Caco-2 (cell line): ENCODE measurements around the gene FIBCD1. TPM values are rescaled to one million over a fixed set of nuclear protein-coding genes. Genes with fewer than 3 reads are reported as not detected.

Experiments
- BruUV-seq: library from RNA; stranded (reverse); fragments of 400-500 nt; replicated peaks from 2 replicates; lab custom pipeline; 2021; lab: Mats Ljungman, UMichigan
- CTCF ChIA-PET: fragments of 300-600 bp; sonication (Branson Sonifier 250); formaldehyde crosslinking; loops from one replicate; lab custom pipeline; 2022; ENCODE audit warnings: antibody characterized with exemption; lab: Charles Lee
- POLR2A ChIA-PET: fragments of 300-600 bp; sonication (Branson Sonifier 250); formaldehyde crosslinking; loops from one replicate; lab custom pipeline; 2022; ENCODE audit warnings: antibody characterized with exemption; lab: Charles Lee
- DNase-seq, 2 experiments: peaks; one replicate each; pipeline versions ENCODE4 v3.0.0 to v3.0.0-alpha.2; 2020 to 2022
- H3K27me3 ChIP-seq: replicated peaks from 2 replicates; pipeline ENCODE4 v1.6.0; 2011; ENCODE audit warnings: low read length; ENCODE audit not compliant: control insufficient read depth, insufficient read depth
- H3K36me3 ChIP-seq: 2 replicates; pipeline ENCODE4 v1.5.1; 2011; ENCODE audit warnings: low read length; ENCODE audit not compliant: control insufficient read depth, insufficient read depth
- H3K4me1 ChIP-seq: fragments of 250-450 bp; sonication (Bioruptor Pico); 2 replicates; pipeline ENCODE4 v1.5.1; 2020; ENCODE audit warnings: mild to moderate bottlenecking
- H3K4me3 ChIP-seq: 2 replicates; pipeline ENCODE4 v1.5.1; 2011; ENCODE audit warnings: low read depth, mild to moderate bottlenecking, control low read depth, low read length
- H3K9me3 ChIP-seq: fragments of 250-450 bp; sonication (Bioruptor Pico); 2 replicates; pipeline ENCODE4 v1.5.1; 2020; ENCODE audit warnings: mild to moderate bottlenecking, moderate library complexity
- H3K27ac Mint-ChIP-seq: one replicate; pipeline ENCODE4 v1.8.0; 2022; ENCODE audit warnings: mixed read lengths; ENCODE audit not compliant: unreplicated experiment
- H3K27me3 Mint-ChIP-seq: one replicate; pipeline ENCODE4 v1.8.0; 2022; ENCODE audit warnings: mixed read lengths; ENCODE audit not compliant: insufficient read depth, unreplicated experiment
- H3K36me3 Mint-ChIP-seq: one replicate; pipeline ENCODE4 v1.8.0; 2022; ENCODE audit warnings: mild to moderate bottlenecking, mixed read lengths; ENCODE audit not compliant: insufficient read depth, unreplicated experiment
- H3K4me1 Mint-ChIP-seq: one replicate; pipeline ENCODE4 v1.8.0; 2022; ENCODE audit warnings: low read depth, mixed read lengths; ENCODE audit not compliant: unreplicated experiment
- H3K4me3 Mint-ChIP-seq: one replicate; pipeline ENCODE4 v1.8.0; 2022; ENCODE audit warnings: mild to moderate bottlenecking, moderate library complexity, mixed read lengths; ENCODE audit not compliant: unreplicated experiment
- H3K9me3 Mint-ChIP-seq: one replicate; pipeline ENCODE4 v1.8.0; 2022; ENCODE audit warnings: mixed read lengths; ENCODE audit not compliant: unreplicated experiment
- CTCF ChIP-seq, 2 experiments: fragments of 200-600 bp in 1 of 2; IDR thresholded peaks; 1 replicate in 1 of 2; 2 replicates in 1 of 2; pipeline versions ENCODE4 v1.5.1 to v1.8.0; 2011 to 2022; ENCODE audit warnings: antibody characterized with exemption in 1 of 2, control low read depth in 1 of 2, inconsistent platforms in 1 of 2, low read depth in 1 of 2, low read length in 1 of 2, mild to moderate bottlenecking in 1 of 2, moderate library complexity in 1 of 2; ENCODE audit not compliant: insufficient read depth in 1 of 2, severe bottlenecking in 1 of 2, unreplicated experiment in 1 of 2
- intact Hi-C: fragments of 100-400 bp; cut with micrococcal nuclease; formaldehyde crosslinking; loops from one replicate; pipeline ENCODE4 v1.10.0; 2022; ENCODE audit not compliant: unreplicated experiment
- total RNA-seq: library from RNA; stranded (reverse); gene quantifications from 2 replicates; pipeline ENCODE4 v1.2.3, GENCODE V29; 2022

FIBCD1 gene
- total RNA-seq, 1 experiment from 2014 or later = not detected

DNA sequence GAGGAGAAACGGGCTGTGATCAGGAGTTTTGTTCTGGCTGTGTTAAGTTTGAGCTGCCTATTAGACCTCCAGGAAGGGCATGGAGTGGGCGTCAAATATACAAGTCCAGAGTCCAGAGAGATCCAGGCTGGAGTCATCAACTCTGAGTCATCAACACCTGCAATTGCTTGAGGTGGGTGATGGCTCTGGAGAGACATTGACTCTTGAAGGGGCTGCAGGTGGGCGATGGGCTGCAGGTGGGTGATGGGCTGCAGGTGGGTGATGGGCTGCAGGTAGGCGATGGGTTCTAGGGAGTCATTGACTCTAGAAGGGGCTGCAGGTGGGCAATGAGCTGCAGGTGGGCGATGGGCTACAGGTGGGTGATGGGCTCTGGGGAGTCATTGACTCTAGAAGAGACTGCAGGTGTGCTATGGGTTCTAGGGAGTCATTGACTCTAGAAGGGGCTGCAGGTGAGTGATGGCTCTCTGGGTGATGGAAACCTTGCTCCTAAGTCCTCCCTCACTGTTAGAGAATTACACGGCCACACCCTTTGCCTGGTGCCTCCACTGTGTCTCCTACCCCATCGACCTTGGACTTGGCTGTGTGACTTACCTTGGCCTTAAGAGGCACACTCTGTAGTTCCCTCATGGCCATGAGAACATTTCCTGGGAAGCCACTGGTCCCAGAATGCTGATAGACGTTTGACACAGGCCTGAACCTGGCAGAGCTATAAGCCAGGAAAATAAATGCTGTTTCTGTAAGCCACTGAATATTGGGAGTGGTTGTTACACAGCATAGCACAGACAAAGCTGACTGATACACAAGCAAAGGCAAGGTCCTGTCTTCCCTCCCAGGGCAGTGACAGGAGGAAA, 10.4 kb upstream of the FIBCD1 start:
- Histone ChIP-seq H3K4me1 (no peaks in the 10 kb centered on the region), H3K27me3 (peaks cover 1% of the 10 kb centered on the region; the same call in 1 of the 2 replicates), H3K9me3 (no peaks in the 10 kb centered on the region; the same call in 1 of the 2 replicates), H3K36me3 (no peaks in the 10 kb centered on the region), H3K4me3 (no peak overlapping the region)
- H3K4me1 Mint-ChIP-seq = peaks cover 8% of the 10 kb centered on the region
- H3K4me3 Mint-ChIP-seq = no peak overlapping the region
- intact Hi-C loops = no loop called here
- ChIA-PET POLR2A (no interaction called here), CTCF (no interaction called here)
- DNase-seq = no peak
- no peak overlapping the region for H3K27ac Mint-ChIP-seq
- H3K27me3 Mint-ChIP-seq = peaks cover 5% of the 10 kb centered on the region
- H3K9me3 Mint-ChIP-seq = peaks cover 13% of the 10 kb centered on the region
- no peak for TF ChIP-seq CTCF (IDR thresholded peaks at IDR 0.05; ENCODE audit: insufficient read depth in 1 of 2, low read depth in 1 of 2, low read length in 1 of 2, severe bottlenecking in 1 of 2, unreplicated experiment in 1 of 2)
- no TSS peak for BruUV-seq
- H3K36me3 Mint-ChIP-seq = peaks cover 5% of the 10 kb centered on the region

GRCh38 chr9:130948266-130948665, 9.2 kb upstream of the FIBCD1 start:
- H3K4me3 ChIP-seq = no peak overlapping the region
- peaks cover 10% of the 10 kb centered on the region for H3K27me3 Mint-ChIP-seq
- no TSS peak for BruUV-seq
- H3K4me1 Mint-ChIP-seq = peaks cover 8% of the 10 kb centered on the region
- H3K27me3 ChIP-seq = peaks cover 1% of the 10 kb centered on the region; the same call in 1 of the 2 replicates
- ChIA-PET CTCF (no interaction called here), POLR2A (no interaction called here)
- no peak for DNase-seq
- TF ChIP-seq CTCF (IDR thresholded peaks at IDR 0.05; ENCODE audit: insufficient read depth in 1 of 2, low read depth in 1 of 2, low read length in 1 of 2, severe bottlenecking in 1 of 2, unreplicated experiment in 1 of 2) = no peak
- intact Hi-C loops = no loop called here
- H3K9me3 ChIP-seq = no peaks in the 10 kb centered on the region; the same call in 1 of the 2 replicates
- H3K4me1 ChIP-seq = no peaks in the 10 kb centered on the region
- no peak overlapping the region for H3K27ac Mint-ChIP-seq
- no peak overlapping the region for H3K4me3 Mint-ChIP-seq
- H3K36me3 ChIP-seq = no peaks in the 10 kb centered on the region
- H3K36me3 Mint-ChIP-seq = peaks cover 5% of the 10 kb centered on the region
- H3K9me3 Mint-ChIP-seq = peaks cover 13% of the 10 kb centered on the region

- Histone ChIP-seq H3K9me3 (no peaks in the 10 kb centered on the region; the same call in 1 of the 2 replicates), H3K27me3 (peaks cover 1% of the 10 kb centered on the region; the same call in 1 of the 2 replicates), H3K36me3 (no peaks in the 10 kb centered on the region), H3K4me1 (no peaks in the 10 kb centered on the region), H3K4me3 (no peak overlapping the region)
- no TSS peak for BruUV-seq
- no peak for DNase-seq
- peaks cover 5% of the 10 kb centered on the region for H3K36me3 Mint-ChIP-seq
- H3K9me3 Mint-ChIP-seq = peaks cover 13% of the 10 kb centered on the region
- ChIA-PET POLR2A (no interaction called here), CTCF (no interaction called here)
- peaks cover 10% of the 10 kb centered on the region for H3K27me3 Mint-ChIP-seq
- intact Hi-C loops = no loop called here
- no peak for TF ChIP-seq CTCF (IDR thresholded peaks at IDR 0.05; ENCODE audit: insufficient read depth in 1 of 2, low read depth in 1 of 2, low read length in 1 of 2, severe bottlenecking in 1 of 2, unreplicated experiment in 1 of 2)
- H3K27ac Mint-ChIP-seq = no peak overlapping the region
- H3K4me3 Mint-ChIP-seq = no peak overlapping the region
- peaks cover 8% of the 10 kb centered on the region for H3K4me1 Mint-ChIP-seq
These were observed 8.6 kb upstream of the FIBCD1 start for GRCh38 chr9:130947618-130948140.
